Measurements from ENCODE around the gene PEPD.

The PEPD gene

DNA sequence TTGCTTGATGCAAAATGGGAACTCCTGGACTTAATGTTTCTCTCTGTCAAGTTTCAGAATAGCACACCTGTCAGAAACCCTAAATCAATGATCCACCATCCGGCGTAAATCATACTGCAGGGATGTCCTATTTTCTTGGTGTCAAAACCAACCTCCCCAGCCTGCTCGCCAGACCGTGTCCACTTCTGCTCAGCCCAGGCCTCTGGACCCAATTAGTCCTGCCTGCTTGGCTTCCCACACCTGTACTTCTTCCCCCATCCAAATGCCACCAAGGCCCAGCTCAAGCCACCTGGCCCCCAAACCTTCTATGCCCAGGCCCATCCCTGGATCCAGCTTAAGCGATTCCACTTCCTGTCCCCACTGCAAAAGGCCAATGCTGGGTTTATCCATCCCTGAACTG, 25.1 kb upstream of the PEPD start:
- no peak for TF ChIP-seq CTCF (IDR thresholded peaks at IDR 0.05; ENCODE audit: borderline replicate concordance, insufficient read depth, low read depth, low read length)
- no peak overlapping the region for H3K4me3 ChIP-seq (ENCODE audit: low read depth, low read length)

DNA sequence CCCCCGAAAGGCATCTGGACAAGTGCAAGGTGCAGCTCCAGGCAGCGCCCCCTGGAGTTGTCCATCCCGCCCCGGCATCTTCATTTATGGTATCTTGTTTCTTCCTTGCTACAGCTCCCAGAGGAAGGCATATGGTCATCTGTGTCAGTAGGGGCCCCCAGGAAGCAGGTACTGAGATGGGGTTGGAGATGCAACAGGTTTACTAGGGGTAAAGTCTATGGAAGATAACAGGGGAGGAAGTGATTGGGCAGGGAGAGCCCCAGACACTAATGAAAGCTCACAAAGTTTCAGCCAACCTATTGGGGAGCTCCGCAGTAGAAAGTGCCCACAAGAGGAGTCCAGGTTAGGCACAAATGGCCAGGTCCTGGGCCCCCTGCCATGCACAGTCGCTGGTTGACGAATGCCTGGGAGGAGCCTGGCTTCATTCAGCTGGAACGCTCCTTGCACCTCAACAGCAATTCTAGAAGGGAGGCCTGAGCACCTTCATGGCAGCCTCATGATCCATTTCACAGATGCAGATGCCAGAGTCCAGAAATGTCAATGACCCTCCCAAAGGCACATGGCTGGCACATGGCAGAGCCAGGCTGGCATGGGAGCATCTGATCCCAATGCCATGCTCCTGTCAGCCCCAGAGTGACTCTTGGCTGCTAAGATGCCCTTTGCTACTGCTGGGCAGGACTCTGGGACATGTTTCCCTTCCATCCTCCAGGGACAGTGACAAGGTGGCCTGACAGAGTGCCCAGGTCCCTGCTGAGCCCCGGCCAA, 23.8 kb upstream of the PEPD start:
- H3K4me3 ChIP-seq (ENCODE audit: low read depth, low read length), result no peak overlapping the region
- TF ChIP-seq CTCF (IDR thresholded peaks at IDR 0.05; ENCODE audit: borderline replicate concordance, insufficient read depth, low read depth, low read length), result no peak

GRCh38 chr19:33535226-33535625, 13.6 kb upstream of the PEPD start:
- TF ChIP-seq CTCF (IDR thresholded peaks at IDR 0.05; ENCODE audit: borderline replicate concordance, insufficient read depth, low read depth, low read length), result no peak

DNA sequence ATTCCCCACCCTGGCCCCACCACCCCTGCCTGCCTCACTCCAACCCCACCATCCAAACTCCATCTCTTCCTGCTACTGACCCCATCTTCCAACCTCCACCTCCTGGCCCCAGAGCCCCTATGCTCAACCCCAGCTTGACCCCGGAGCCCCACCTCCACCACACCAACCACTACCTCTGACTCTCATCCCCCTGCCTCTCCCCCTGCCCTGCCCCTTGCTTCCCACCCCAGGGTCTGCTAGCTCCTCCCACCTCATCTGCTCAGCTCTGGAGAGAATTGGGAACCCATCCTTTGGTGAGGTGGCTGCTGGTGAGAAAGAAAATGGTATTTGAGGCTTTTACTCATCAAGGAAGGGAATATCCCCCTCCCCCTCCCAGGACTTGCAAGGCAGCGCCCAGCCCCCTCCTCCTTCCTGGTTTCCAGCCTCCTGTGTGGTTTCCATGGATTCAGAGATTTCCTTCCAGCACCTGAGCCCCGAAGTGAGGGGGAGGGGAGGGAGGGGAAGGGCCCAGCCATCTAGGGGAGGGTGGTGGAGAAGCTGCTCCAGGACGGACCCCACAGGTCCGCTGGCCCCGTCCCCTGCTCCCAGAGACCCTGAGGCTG, 11.4 kb upstream of the PEPD start:
- no peak overlapping the region for H3K4me3 ChIP-seq (ENCODE audit: low read depth, low read length)
- TF ChIP-seq CTCF (IDR thresholded peaks at IDR 0.05; ENCODE audit: borderline replicate concordance, insufficient read depth, low read depth, low read length), result no peak

More at GRCh38 chr19:33535226-33535625, 13.6 kb upstream of the PEPD start:
- H3K4me3 ChIP-seq (ENCODE audit: low read depth, low read length), result no peak overlapping the region

DNA sequence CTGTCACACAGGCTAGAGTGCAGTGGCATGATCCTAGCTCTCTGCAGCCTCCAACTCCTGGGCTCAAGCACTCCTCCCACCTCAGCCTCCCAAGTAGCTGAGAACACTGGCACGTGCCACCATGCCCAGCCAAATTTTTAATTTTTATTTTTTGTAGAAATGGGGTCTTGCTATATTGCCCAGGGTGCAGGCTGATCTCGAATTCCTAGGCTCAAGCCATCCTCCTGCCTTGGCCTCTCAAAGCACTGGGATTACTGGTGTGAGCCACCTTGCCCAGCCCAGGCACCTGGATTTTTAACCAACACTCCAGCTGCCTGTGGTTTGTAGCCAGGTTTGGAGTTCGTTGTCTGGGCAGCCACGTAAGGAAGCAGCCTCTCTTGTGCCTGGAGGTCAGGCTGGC, 9.3 kb upstream of the PEPD start:
- TF ChIP-seq CTCF (IDR thresholded peaks at IDR 0.05; ENCODE audit: borderline replicate concordance, insufficient read depth, low read depth, low read length), result no peak
- no peak overlapping the region for H3K4me3 ChIP-seq (ENCODE audit: low read depth, low read length)

GRCh38 chr19:33530296-33530695, 8.7 kb upstream of the PEPD start:
- H3K4me3 ChIP-seq (ENCODE audit: low read depth, low read length), result no peak overlapping the region
- TF ChIP-seq CTCF (IDR thresholded peaks at IDR 0.05; ENCODE audit: borderline replicate concordance, insufficient read depth, low read depth, low read length), result no peak

DNA sequence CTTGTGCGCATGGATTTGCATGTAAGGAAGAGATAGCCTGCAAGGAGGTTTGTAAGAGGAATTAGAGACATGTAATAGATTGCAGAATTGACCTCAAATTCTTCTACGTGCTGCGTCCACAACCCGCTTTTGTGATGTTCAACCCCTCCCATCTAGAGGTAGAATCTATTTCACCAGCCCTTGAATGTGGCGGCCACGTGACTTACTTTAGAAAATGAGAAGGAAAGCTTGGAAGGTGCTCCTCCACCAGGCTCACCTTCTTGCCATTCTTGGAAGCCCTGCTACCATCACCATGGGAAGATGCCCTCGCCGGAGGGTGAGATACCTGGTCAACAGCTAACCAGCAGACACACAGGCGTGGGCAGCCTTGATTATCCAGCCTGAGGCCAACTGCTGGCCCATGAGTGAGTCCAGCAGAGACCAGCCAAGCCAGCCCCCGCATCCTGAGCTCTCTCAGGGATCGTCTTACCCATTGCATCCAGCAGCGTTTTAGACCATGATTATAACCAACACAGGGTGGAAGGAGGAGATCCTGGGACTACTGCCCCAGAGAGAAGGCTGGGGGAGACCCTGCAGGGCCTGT, 7.6 kb upstream of the PEPD start:
- no peak for TF ChIP-seq CTCF (IDR thresholded peaks at IDR 0.05; ENCODE audit: borderline replicate concordance, insufficient read depth, low read depth, low read length)
- H3K4me3 ChIP-seq (ENCODE audit: low read depth, low read length), result no peak overlapping the region

All from GM12875 (cell line).